H1 (cell line): ENCODE results near the gene SEPTIN1. TPM values are rescaled to one million over a fixed set of nuclear protein-coding genes. Genes with fewer than 3 reads are reported as not detected.

Source experiments
- CTCF ChIA-PET: fragments of 300-600 bp; sonication (Branson Sonifier 250); formaldehyde crosslinking; loops from one replicate; lab custom pipeline; 2021; ENCODE audit not compliant: partially characterized antibody; lab: Charles Lee
- POLR2A ChIA-PET: fragments of 300-600 bp; sonication (Branson Sonifier 250); formaldehyde crosslinking; loops from one replicate; lab custom pipeline; 2021; ENCODE audit warnings: inconsistent platforms; ENCODE audit not compliant: partially characterized antibody; lab: Charles Lee
- DNase-seq, 2 experiments: peaks; one replicate each; pipeline versions ENCODE4 v3.0.0 to v3.0.0-alpha.2; 2010 to 2022; ENCODE audit warnings: low spot score in 2 of 2, low read depth in 1 of 2, mixed read lengths in 1 of 2
- FAIRE-seq: peaks from 2 replicates; lab custom pipeline; 2011; peaks lifted over from hg19 to GRCh38; lab: Jason Lieb, UNC
- H2AFZ ChIP-seq: 2 replicates; pipeline ENCODE4 v1.8.1; 2012; ENCODE audit warnings: low read length, inconsistent platforms
- H2AK5ac ChIP-seq: 2 replicates; pipeline ENCODE4 v1.6.1; 2013; ENCODE audit warnings: low read depth, low read length
- H2BK120ac ChIP-seq: replicated peaks from 2 replicates; pipeline ENCODE3; 2013; ENCODE audit warnings: low read depth, low read length, inconsistent platforms
- H2BK12ac ChIP-seq: 2 replicates; pipeline ENCODE4 v1.6.1; 2013; ENCODE audit warnings: low read depth, low read length
- H2BK15ac ChIP-seq: 2 replicates; pipeline ENCODE4 v1.6.1; 2013; ENCODE audit warnings: low read length
- H2BK20ac ChIP-seq: 2 replicates; pipeline ENCODE4 v1.6.1; 2013; ENCODE audit warnings: low read length
- H2BK5ac ChIP-seq: 2 replicates; pipeline ENCODE4 v1.6.1; 2013; ENCODE audit warnings: low read depth, low read length
- H3K14ac ChIP-seq: 2 replicates; pipeline ENCODE4 v1.6.1; 2013; ENCODE audit warnings: inconsistent platforms; ENCODE audit not compliant: insufficient read length
- H3K18ac ChIP-seq: 2 replicates; pipeline ENCODE4 v1.6.1; 2013; ENCODE audit warnings: low read length; ENCODE audit errors: extremely low read depth
- H3K23ac ChIP-seq: 2 replicates; pipeline ENCODE4 v1.6.1; 2013; ENCODE audit warnings: inconsistent platforms; ENCODE audit not compliant: insufficient read length
- H3K23me2 ChIP-seq: 2 replicates; pipeline ENCODE4 v1.6.1; 2013; ENCODE audit warnings: low read depth, low read length
- H3K27ac ChIP-seq: 2 replicates; pipeline ENCODE4 v1.6.1; 2011; ENCODE audit warnings: low read depth, low read length, inconsistent platforms
- H3K27me3 ChIP-seq, 4 experiments: replicated peaks in 1 of 4; 1 replicate in 1 of 4; 2 replicates in 3 of 4; pipeline versions ENCODE4 v1.6.1 to v1.8.1; 2011 to 2013; ENCODE audit warnings: low read length in 3 of 4, mild to moderate bottlenecking in 3 of 4, inconsistent platforms in 2 of 4, mixed read lengths in 2 of 4, moderate library complexity in 1 of 4; ENCODE audit not compliant: control insufficient read depth in 3 of 4, insufficient read depth in 3 of 4; ENCODE audit errors: extremely low read depth in 1 of 4
- H3K36me3 ChIP-seq, 4 experiments: 2 replicates each; pipeline versions ENCODE4 v1.6.1 to v1.8.1; 2011 to 2013; ENCODE audit warnings: mild to moderate bottlenecking in 4 of 4, low read length in 3 of 4, moderate library complexity in 2 of 4, control low read depth in 1 of 4, inconsistent platforms in 1 of 4; ENCODE audit not compliant: insufficient read depth in 4 of 4, control insufficient read depth in 2 of 4
- H3K4ac ChIP-seq: replicated peaks from 2 replicates; pipeline ENCODE3; 2013; ENCODE audit warnings: low read length, low read depth, mixed read lengths, inconsistent platforms; ENCODE audit not compliant: insufficient read length
- H3K4me1 ChIP-seq, 4 experiments: replicated peaks in 1 of 4; 1 replicate in 1 of 4; 2 replicates in 3 of 4; pipeline versions ENCODE4 v1.6.1 to v1.8.1; 2011 to 2013; ENCODE audit warnings: low read length in 3 of 4, inconsistent platforms in 2 of 4, mixed read lengths in 1 of 4; ENCODE audit not compliant: insufficient read depth in 4 of 4, control insufficient read depth in 3 of 4
- H3K4me2 ChIP-seq, 2 experiments: 2 replicates each; pipeline versions ENCODE4 v1.6.1 to v1.8.1; 2011 to 2013; ENCODE audit warnings: low read depth in 2 of 2, low read length in 2 of 2, control low read depth in 1 of 2, inconsistent platforms in 1 of 2, mild to moderate bottlenecking in 1 of 2; ENCODE audit not compliant: insufficient read depth in 1 of 2
- H3K4me3 ChIP-seq, 4 experiments: fragments of 200-600, 300-600 bp in 1 of 4; sonication (generic), shearing (Covaris generic), sonication (Bioruptor Twin) in 1 of 4; 2 replicates each; pipeline versions ENCODE4 v1.5.1 to v1.8.1; 2011 to 2016; ENCODE audit warnings: low read length in 4 of 4, low read depth in 3 of 4, control low read depth in 2 of 4, inconsistent platforms in 2 of 4, mild to moderate bottlenecking in 2 of 4, mixed read lengths in 1 of 4, moderate library complexity in 1 of 4; ENCODE audit not compliant: insufficient read depth in 2 of 4; ENCODE audit errors: extremely low read depth in 1 of 4
- H3K56ac ChIP-seq: replicated peaks from 2 replicates; pipeline ENCODE3; 2013; ENCODE audit warnings: low read depth, mild to moderate bottlenecking, mixed read lengths, low read length, inconsistent platforms; ENCODE audit not compliant: insufficient read length
- H3K79me1 ChIP-seq: 2 replicates; pipeline ENCODE4 v1.6.1; 2013; ENCODE audit warnings: low read depth, low read length, control low read depth
- H3K79me2 ChIP-seq, 2 experiments: 2 replicates each; pipeline versions ENCODE4 v1.6.1 to v1.8.1; 2012 to 2013; ENCODE audit warnings: low read length in 2 of 2, mild to moderate bottlenecking in 2 of 2, inconsistent platforms in 1 of 2; ENCODE audit not compliant: insufficient read depth in 2 of 2, control insufficient read depth in 1 of 2
- H3K9ac ChIP-seq, 4 experiments: replicated peaks in 1 of 4; 1 replicate in 1 of 4; 2 replicates in 3 of 4; pipeline versions ENCODE4 v1.6.1 to v1.8.1; 2011 to 2013; ENCODE audit warnings: low read depth in 3 of 4, low read length in 3 of 4, control low read depth in 2 of 4, mild to moderate bottlenecking in 2 of 4, moderate library complexity in 2 of 4, inconsistent platforms in 1 of 4; ENCODE audit errors: extremely low read depth in 1 of 4
- H3K9me3 ChIP-seq, 2 experiments: 2 replicates each; pipeline versions ENCODE4 v1.6.1 to v1.8.1; 2012 to 2013; ENCODE audit warnings: mild to moderate bottlenecking in 2 of 2, moderate library complexity in 2 of 2, control low read depth in 1 of 2, inconsistent platforms in 1 of 2, low read depth in 1 of 2, low read length in 1 of 2, mixed read lengths in 1 of 2; ENCODE audit not compliant: insufficient read depth in 2 of 2
- H4K20me1 ChIP-seq, 2 experiments: replicated peaks in 1 of 2; 2 replicates each; pipeline versions ENCODE3 to v1.8.1; 2011 to 2013; ENCODE audit warnings: inconsistent platforms in 2 of 2, low read length in 2 of 2, mild to moderate bottlenecking in 1 of 2; ENCODE audit not compliant: insufficient read depth in 2 of 2, control insufficient read depth in 1 of 2
- H4K5ac ChIP-seq: 2 replicates; pipeline ENCODE4 v1.6.1; 2013; ENCODE audit warnings: low read length, low read depth, mixed read lengths, inconsistent platforms; ENCODE audit not compliant: insufficient read length
- H4K8ac ChIP-seq: 2 replicates; pipeline ENCODE4 v1.8.0; 2013; ENCODE audit warnings: mild to moderate bottlenecking, moderate library complexity, low read length, inconsistent platforms; ENCODE audit not compliant: insufficient read depth; ENCODE audit errors: extremely low read depth
- H4K91ac ChIP-seq: replicated peaks from 2 replicates; pipeline ENCODE3; 2013; ENCODE audit warnings: low read length, mixed read lengths, inconsistent platforms; ENCODE audit not compliant: insufficient read length
- CHD2 ChIP-seq: IDR thresholded peaks from 2 replicates; pipeline ENCODE4 v1.6.1; 2012; ENCODE audit warnings: low read length, improper control_type of control experiment
- KDM1A ChIP-seq: fragments of 200-600, 300-600 bp; sonication (generic); IDR thresholded peaks from 2 replicates; pipeline ENCODE4 v1.7.1; 2016; ENCODE audit warnings: mild to moderate bottlenecking, low read length, borderline replicate concordance
- KDM5A ChIP-seq: fragments of 200-600 bp; IDR thresholded peaks from 2 replicates; pipeline ENCODE4 v1.7.1; 2012; ENCODE audit warnings: mild to moderate bottlenecking, low read length, inconsistent platforms, mixed read lengths
- RNF2 ChIP-seq: fragments of 200-900, 300-1000 bp; sonication (generic); IDR thresholded peaks from 2 replicates; pipeline ENCODE4 v1.7.1; 2016; ENCODE audit warnings: borderline replicate concordance, low read depth, mild to moderate bottlenecking, antibody characterized with exemption, low read length; ENCODE audit not compliant: poor library complexity, severe bottlenecking; ENCODE audit errors: missing control alignments
- SAP30 ChIP-seq: fragments of 300-600 bp; sonication (generic); IDR thresholded peaks from 2 replicates; pipeline ENCODE4 v1.7.1; 2012; ENCODE audit warnings: low read length, moderate library complexity, mild to moderate bottlenecking, inconsistent platforms; ENCODE audit not compliant: insufficient read depth, insufficient replicate concordance
- SP2 ChIP-seq: IDR thresholded peaks from 2 replicates; pipeline ENCODE4 v1.6.1; 2012; ENCODE audit warnings: mild to moderate bottlenecking, low read length, inconsistent platforms
- SRF ChIP-seq: IDR thresholded peaks from 2 replicates; pipeline ENCODE4 v1.6.1; 2011; ENCODE audit warnings: mild to moderate bottlenecking, low read depth, low read length, moderate library complexity
- WGBS, 2 experiments: shearing (Covaris generic) in 1 of 2; methylation state at CpG; one replicate each; pipeline versions ENCODE4 v1.1.6 to v1.1.7; 2013 to 2015; ENCODE audit warnings: low lambda C conversion rate in 2 of 2, mixed read lengths in 2 of 2, inconsistent platforms in 1 of 2, low coverage in 1 of 2, missing lambda C conversion rate in 1 of 2; ENCODE audit not compliant: insufficient replicate concordance in 2 of 2, insufficient coverage in 1 of 2, insufficient read length in 1 of 2; ENCODE audit errors: extremely low coverage in 1 of 2, missing lambda C conversion rate in 1 of 2; 5-methylcytosine and 5-hydroxymethylcytosine counted together
- polyA plus RNA-seq, 7 experiments: library from polyadenylated mRNA; depleted of rRNA in 3 of 7; stranded (reverse) in 5 of 7; unstranded in 2 of 7; fragments of >200 nt in 5 of 7; fragments of 200-250 nt in 2 of 7; gene quantifications; 1 replicate in 5 of 7; 2 replicates in 1 of 7; 4 replicates in 1 of 7; pipeline versions ENCODE4 v1.2.1 to v1.2.3, GENCODE V29; 2011 to 2013; ENCODE audit warnings: missing spikeins in 2 of 7, mixed read lengths in 2 of 7
- total RNA-seq: library from RNA; stranded (reverse); fragmentation: NEBNext Ultra II Directional; extraction: Animal tissue kit (Norgen Biotek cat#: 25700); gene quantifications from 2 replicates; pipeline ENCODE4 v1.2.1, GENCODE V29; 2021

SEPTIN1 gene
- total and polyA plus RNA-seq, 2 of the 8 experiments (the other 6 are each of a cell fraction or from before 2014, with no cell fraction given), result 0.24 to 1.4 TPM

DNA sequence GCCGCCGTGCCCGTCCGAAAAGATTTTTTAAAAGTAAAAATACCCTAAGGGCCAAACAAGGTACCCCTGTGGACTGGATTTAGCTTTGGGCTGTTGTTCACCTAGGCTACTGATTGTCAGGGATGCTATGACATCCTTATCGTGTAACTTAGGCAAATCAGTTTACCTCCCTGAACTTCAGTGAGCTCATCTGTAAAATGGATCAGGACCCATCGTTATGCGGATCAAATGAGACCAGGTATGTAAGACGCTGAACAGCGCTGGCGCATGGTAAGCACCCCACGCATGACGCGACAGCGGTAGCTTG, 24.4 kb upstream of the SEPTIN1 start:
- H3K27ac ChIP-seq, result no peak overlapping the region; the same call in 1 of the 2 replicates

More for the DNA sequence above, 24.4 kb upstream of the SEPTIN1 start:
- H3K23ac ChIP-seq, result no peak overlapping the region
- H3K23me2 ChIP-seq, result peaks cover 12% of the 10 kb centered on the region
- FAIRE-seq (no peak), DNase-seq (no peak)
- TF ChIP-seq SRF, result no peak
- no peak for TF ChIP-seq RNF2
- no peak for TF ChIP-seq KDM5A
- no peak for TF ChIP-seq SP2
- TF ChIP-seq SAP30, result no peak
- TF ChIP-seq KDM1A, result peak; percentile 12; the same call in 1 of the 2 replicates
- TF ChIP-seq CHD2, result no peak
- CTCF ChIA-PET, result interaction anchor here (0.7 to 2.9 kb wide), 10 partner anchors 10 to 287 kb away, joined by 3 to 20 read pairs (median 4); partner anchors contain the start of genes DCTPP1 and ZNF48
- H3K14ac ChIP-seq, result no peak overlapping the region
- peaks cover 0 to 8% of the 10 kb centered on the region in 2 experiments; a peak in 2 of 4 replicates for H3K79me2 ChIP-seq
- 0 out of 2 replicates have a peak overlapping the region, but pooled peaks have one; percentile 29 for H2BK20ac ChIP-seq
- H3K9me3 ChIP-seq, result no peaks in the 10 kb centered on the region
- H3K27me3 ChIP-seq, result no peaks in the 10 kb centered on the region; a peak in 1 of 7 replicates
- H3K9ac ChIP-seq, result peak overlapping the region in 3 of 4 experiments; percentile 43 to 85 (median 78); a peak in 6 of 7 replicates
- H2BK15ac ChIP-seq, result no peak overlapping the region
- no peak overlapping the region for H3K4ac ChIP-seq
- H4K5ac ChIP-seq, result peak overlapping the region; percentile 64
- H2BK12ac ChIP-seq, result 0 out of 2 replicates have a peak overlapping the region, but pooled peaks have one; percentile 2
- H3K4me1 ChIP-seq, result peaks cover 3 to 12% (median 4%) of the 10 kb centered on the region in 4 experiments; a peak in 6 of 7 replicates
- peaks cover 5% of the 10 kb centered on the region; the same call in 1 of the 2 replicates for H3K79me1 ChIP-seq
- 38% methylated on average over 14 of the region's 14 CpGs; no CpG with 5 or more reads in 1 of the 2 experiments for WGBS, 2 experiments
- H3K18ac ChIP-seq, result peak overlapping the region; percentile 81
- H2BK5ac ChIP-seq, result peak overlapping the region; percentile 12; the same call in 1 of the 2 replicates
- no peak overlapping the region for H2BK120ac ChIP-seq
- H4K8ac ChIP-seq, result no peak overlapping the region; the same call in 1 of the 2 replicates
- H3K36me3 ChIP-seq, result peaks cover 0 to 8% (median 2%) of the 10 kb centered on the region in 4 experiments; a peak in 4 of 8 replicates
- peaks cover 0 to 16% of the 10 kb centered on the region in 2 experiments for H4K20me1 ChIP-seq
- H2AK5ac ChIP-seq, result no peak overlapping the region
- no peak overlapping the region for H3K56ac ChIP-seq
- H3K4me2 ChIP-seq, result peak overlapping the region; percentile 82 to 97
- peak overlapping the region; percentile 74 to 85 (median 81) for H3K4me3 ChIP-seq
- POLR2A ChIA-PET, result interaction anchor here (0.6 to 5.1 kb wide), 15 partner anchors 8 to 203 kb away, joined by 3 to 61 read pairs (median 5); partner anchors contain the start of genes CD2BP2, ZNF48, ZNF688 and ZNF689
- peak overlapping the region; percentile 98 for H2AFZ ChIP-seq
- H4K91ac ChIP-seq, result no peak overlapping the region
